Measurements from ENCODE around the gene OR51I2. TPM values are rescaled to one million over a fixed set of nuclear protein-coding genes. Genes with fewer than 3 reads are reported as not detected.

OR51I2 gene
- polyA plus RNA-seq (2013, experiment 1 of 2), result not detected
- polyA plus RNA-seq (2013, experiment 2 of 2), result not detected

GRCh38 chr11:5449023-5449422, at the start of gene OR51I2:
OR51I2 (plus strand) TSS chr11:5449323; CDS start chr11:5453489, 4,166 bp downstream.
- no peaks in the 10 kb centered on the region for H3K27me3 ChIP-seq (ENCODE audit: insufficient read depth, low read length)
- no peak within 1 kb of the TSS for H3K27ac ChIP-seq (ENCODE audit: low read depth, low read length)
- H3K4me1 ChIP-seq (ENCODE audit: insufficient read depth, low read length), result peaks cover 7% of the 10 kb centered on the region
- no peaks in the 10 kb centered on the region for H3K36me3 ChIP-seq (ENCODE audit: insufficient read depth, low read length)
- H3K4me3 ChIP-seq (ENCODE audit: low read length), result no peak within 1 kb of the TSS
- 97% methylated on average over 2 of the region's 2 CpGs for WGBS
- no peaks in the 10 kb centered on the region for H3K9me3 ChIP-seq (ENCODE audit: insufficient read depth, low read depth, low read length)
- H3K9ac ChIP-seq (ENCODE audit: low read depth, low read length), result no peak within 1 kb of the TSS

GRCh38 chr11:5405173-5405572, 44.0 kb upstream of the OR51I2 start:
- Histone ChIP-seq H3K9ac (ENCODE audit: low read depth, low read length) (no peak overlapping the region), H3K4me3 (ENCODE audit: low read length) (no peak overlapping the region), H3K9me3 (ENCODE audit: insufficient read depth, low read depth, low read length) (no peaks in the 10 kb centered on the region), H3K27ac (ENCODE audit: low read depth, low read length) (no peak overlapping the region), H3K27me3 (ENCODE audit: insufficient read depth, low read length) (no peaks in the 10 kb centered on the region), H3K4me1 (ENCODE audit: insufficient read depth, low read length) (no peaks in the 10 kb centered on the region), H3K36me3 (ENCODE audit: insufficient read depth, low read length) (no peaks in the 10 kb centered on the region)

- Histone ChIP-seq H3K36me3 (ENCODE audit: insufficient read depth, low read length) (no peaks in the 10 kb centered on the region), H3K27ac (ENCODE audit: low read depth, low read length) (no peak overlapping the region), H3K4me1 (ENCODE audit: insufficient read depth, low read length) (no peaks in the 10 kb centered on the region), H3K9me3 (ENCODE audit: insufficient read depth, low read depth, low read length) (no peaks in the 10 kb centered on the region), H3K27me3 (ENCODE audit: insufficient read depth, low read length) (no peaks in the 10 kb centered on the region), H3K9ac (ENCODE audit: low read depth, low read length) (no peak overlapping the region), H3K4me3 (ENCODE audit: low read length) (no peak overlapping the region)
- WGBS, result 83% methylated on average over 5 of the region's 5 CpGs
These were observed 28.1 kb upstream of the OR51I2 start for GRCh38 chr11:5420993-5421392.

- H3K27me3 ChIP-seq (ENCODE audit: insufficient read depth, low read length), result no peaks in the 10 kb centered on the region
- H3K4me3 ChIP-seq (ENCODE audit: low read length), result no peak within 1 kb of the TSS
- H3K27ac ChIP-seq (ENCODE audit: low read depth, low read length), result no peak within 1 kb of the TSS
- H3K9ac ChIP-seq (ENCODE audit: low read depth, low read length), result no peak within 1 kb of the TSS
- 100% methylated on average over 1 of the region's 1 CpG for WGBS
- H3K9me3 ChIP-seq (ENCODE audit: insufficient read depth, low read depth, low read length), result no peaks in the 10 kb centered on the region
- no peaks in the 10 kb centered on the region for H3K4me1 ChIP-seq (ENCODE audit: insufficient read depth, low read length)
- H3K36me3 ChIP-seq (ENCODE audit: insufficient read depth, low read length), result no peaks in the 10 kb centered on the region
These were observed 27.3 kb upstream of the OR51I2 start, which contains the start of gene OR51Q1 for GRCh38 chr11:5421811-5422210. OR51Q1 (plus strand) TSS chr11:5422111; CDS start chr11:5422201, 90 bp downstream.

- Histone ChIP-seq H3K4me1 (ENCODE audit: insufficient read depth, low read length) (no peaks in the 10 kb centered on the region), H3K27me3 (ENCODE audit: insufficient read depth, low read length) (no peaks in the 10 kb centered on the region), H3K4me3 (ENCODE audit: low read length) (no peak overlapping the region), H3K36me3 (ENCODE audit: insufficient read depth, low read length) (no peaks in the 10 kb centered on the region), H3K9ac (ENCODE audit: low read depth, low read length) (no peak overlapping the region), H3K9me3 (ENCODE audit: insufficient read depth, low read depth, low read length) (no peaks in the 10 kb centered on the region), H3K27ac (ENCODE audit: low read depth, low read length) (no peak overlapping the region)
- 94% methylated on average over 3 of the region's 3 CpGs for WGBS
These were observed 26.0 kb upstream of the OR51I2 start for GRCh38 chr11:5423131-5423530.

- WGBS, result 59% methylated on average over 2 of the region's 2 CpGs
- no peak within 1 kb of the TSS for H3K4me3 ChIP-seq (ENCODE audit: low read length)
- no peaks in the 10 kb centered on the region for H3K4me1 ChIP-seq (ENCODE audit: insufficient read depth, low read length)
- H3K9ac ChIP-seq (ENCODE audit: low read depth, low read length), result no peak within 1 kb of the TSS
- H3K27ac ChIP-seq (ENCODE audit: low read depth, low read length), result no peak within 1 kb of the TSS
- no peaks in the 10 kb centered on the region for H3K9me3 ChIP-seq (ENCODE audit: insufficient read depth, low read depth, low read length)
- H3K27me3 ChIP-seq (ENCODE audit: insufficient read depth, low read length), result no peaks in the 10 kb centered on the region
- no peaks in the 10 kb centered on the region for H3K36me3 ChIP-seq (ENCODE audit: insufficient read depth, low read length)
These were observed 7.7 kb upstream of the OR51I2 start, which contains the start of gene OR51I1 for GRCh38 chr11:5441414-5441813. OR51I1 (minus strand) TSS chr11:5441514; CDS start chr11:5441514, 0 bp downstream.

GRCh38 chr11:5443835-5444393, 5.2 kb upstream of the OR51I2 start:
- no peak overlapping the region for H3K9ac ChIP-seq (ENCODE audit: low read depth, low read length)
- H3K4me3 ChIP-seq (ENCODE audit: low read length), result no peak overlapping the region
- 84% methylated on average over 1 of the region's 2 CpGs for WGBS
- H3K9me3 ChIP-seq (ENCODE audit: insufficient read depth, low read depth, low read length), result no peaks in the 10 kb centered on the region
- no peaks in the 10 kb centered on the region for H3K4me1 ChIP-seq (ENCODE audit: insufficient read depth, low read length)
- no peaks in the 10 kb centered on the region for H3K36me3 ChIP-seq (ENCODE audit: insufficient read depth, low read length)
- H3K27me3 ChIP-seq (ENCODE audit: insufficient read depth, low read length), result no peaks in the 10 kb centered on the region
- no peak overlapping the region for H3K27ac ChIP-seq (ENCODE audit: low read depth, low read length)

GRCh38 chr11:5449432-5449831, 309 bp downstream of the OR51I2 start:
- H3K36me3 ChIP-seq (ENCODE audit: insufficient read depth, low read length), result no peaks in the 10 kb centered on the region
- 92% methylated on average over 3 of the region's 4 CpGs for WGBS
- H3K27me3 ChIP-seq (ENCODE audit: insufficient read depth, low read length), result no peaks in the 10 kb centered on the region
- H3K4me1 ChIP-seq (ENCODE audit: insufficient read depth, low read length), result peaks cover 7% of the 10 kb centered on the region
- H3K9ac ChIP-seq (ENCODE audit: low read depth, low read length), result no peak overlapping the region
- no peak overlapping the region for H3K27ac ChIP-seq (ENCODE audit: low read depth, low read length)
- H3K9me3 ChIP-seq (ENCODE audit: insufficient read depth, low read depth, low read length), result no peaks in the 10 kb centered on the region
- H3K4me3 ChIP-seq (ENCODE audit: low read length), result no peak overlapping the region

GRCh38 chr11:5460983-5461621, 12.0 kb downstream of the OR51I2 start:
- no peaks in the 10 kb centered on the region for H3K4me1 ChIP-seq (ENCODE audit: insufficient read depth, low read length)
- no peak overlapping the region for H3K4me3 ChIP-seq (ENCODE audit: low read length)
- no peak overlapping the region for H3K9ac ChIP-seq (ENCODE audit: low read depth, low read length)
- H3K27ac ChIP-seq (ENCODE audit: low read depth, low read length), result no peak overlapping the region
- H3K27me3 ChIP-seq (ENCODE audit: insufficient read depth, low read length), result no peaks in the 10 kb centered on the region
- WGBS, result 90% methylated on average over 14 of the region's 14 CpGs
- H3K9me3 ChIP-seq (ENCODE audit: insufficient read depth, low read depth, low read length), result no peaks in the 10 kb centered on the region
- no peaks in the 10 kb centered on the region for H3K36me3 ChIP-seq (ENCODE audit: insufficient read depth, low read length)

- 95% methylated on average over 2 of the region's 2 CpGs for WGBS
- no peaks in the 10 kb centered on the region for H3K4me1 ChIP-seq (ENCODE audit: insufficient read depth, low read length)
- no peaks in the 10 kb centered on the region for H3K36me3 ChIP-seq (ENCODE audit: insufficient read depth, low read length)
- no peaks in the 10 kb centered on the region for H3K27me3 ChIP-seq (ENCODE audit: insufficient read depth, low read length)
- no peak overlapping the region for H3K4me3 ChIP-seq (ENCODE audit: low read length)
- no peak overlapping the region for H3K9ac ChIP-seq (ENCODE audit: low read depth, low read length)
- no peaks in the 10 kb centered on the region for H3K9me3 ChIP-seq (ENCODE audit: insufficient read depth, low read depth, low read length)
- H3K27ac ChIP-seq (ENCODE audit: low read depth, low read length), result no peak overlapping the region
These were observed 18.4 kb downstream of the OR51I2 start for GRCh38 chr11:5467527-5467926.

- Histone ChIP-seq H3K4me1 (ENCODE audit: insufficient read depth, low read length) (no peaks in the 10 kb centered on the region), H3K9ac (ENCODE audit: low read depth, low read length) (no peak overlapping the region), H3K4me3 (ENCODE audit: low read length) (no peak overlapping the region), H3K9me3 (ENCODE audit: insufficient read depth, low read depth, low read length) (no peaks in the 10 kb centered on the region), H3K27me3 (ENCODE audit: insufficient read depth, low read length) (no peaks in the 10 kb centered on the region), H3K36me3 (ENCODE audit: insufficient read depth, low read length) (no peaks in the 10 kb centered on the region), H3K27ac (ENCODE audit: low read depth, low read length) (no peak overlapping the region)
These were observed 24.8 kb downstream of the OR51I2 start for GRCh38 chr11:5473921-5474320.
